Stimulated activated CD8-positive, alpha-beta memory T cell treated with anti-CD3 and anti-CD28 coated beads, Interleukin-7, amount 100 ng/mL, for 4 hours (primary cell): ENCODE measurements around the gene ATRN.
"Not testable (repeated sequence)": the region's sequence is repeated elsewhere in the genome, so short reads cannot be mapped to it uniquely, and the experiment has no call there.

Source experiments
- DNase-seq, 2 donors: peaks; one replicate each; pipeline ENCODE4 v3.0.0-alpha.2; 2020; ENCODE audit warnings: low read depth in 2 of 2

The ATRN gene

GRCh38 chr20:3563548-3564177 is 92.8 kb downstream of the ATRN start:
- no peak for DNase-seq

GRCh38 chr20:3565851-3566250 is 95.0 kb downstream of the ATRN start:
- DNase-seq, result no peak

GRCh38 chr20:3572151-3572550 is 101.3 kb downstream of the ATRN start:
- no peak for DNase-seq

GRCh38 chr20:3576363-3576762 is 105.5 kb downstream of the ATRN start:
- no peak for DNase-seq

- no peak for DNase-seq
Observed at GRCh38 chr20:3577366-3577765, 106.5 kb downstream of the ATRN start.

- no peak for DNase-seq
Observed at GRCh38 chr20:3580412-3580811, 109.6 kb downstream of the ATRN start.

GRCh38 chr20:3583765-3584164 is 112.9 kb downstream of the ATRN start:
- DNase-seq, result no peak

- DNase-seq, result no peak
Observed at GRCh38 chr20:3586093-3586492, 115.3 kb downstream of the ATRN start.

GRCh38 chr20:3590164-3590563 is 119.3 kb downstream of the ATRN start:
- no peak for DNase-seq

- no peak for DNase-seq
Observed at GRCh38 chr20:3592931-3593330, 122.1 kb downstream of the ATRN start.

- DNase-seq, result no peak
Observed at GRCh38 chr20:3595541-3595940, 124.7 kb downstream of the ATRN start.

GRCh38 chr20:3603108-3603507 is 132.3 kb downstream of the ATRN start:
- DNase-seq, result no peak

GRCh38 chr20:3605386-3605886 is 134.6 kb downstream of the ATRN start:
- DNase-seq, result not testable (repeated sequence)

GRCh38 chr20:3606021-3606420 is 135.2 kb downstream of the ATRN start:
- DNase-seq, result no peak

- no peak for DNase-seq
Observed at GRCh38 chr20:3611901-3612300, 141.1 kb downstream of the ATRN start.

- DNase-seq, result no peak
Observed at GRCh38 chr20:3612795-3613572, 142.2 kb downstream of the ATRN start.

- DNase-seq, result no peak
Observed at GRCh38 chr20:3613821-3614440, 143.1 kb downstream of the ATRN start.

GRCh38 chr20:3614466-3614865 is 143.6 kb downstream of the ATRN start:
- DNase-seq, result no peak

GRCh38 chr20:3615171-3615840 is 144.5 kb downstream of the ATRN start:
- not testable (repeated sequence) for DNase-seq

GRCh38 chr20:3616250-3616649 is 145.4 kb downstream of the ATRN start:
- no peak for DNase-seq

- DNase-seq, result no peak
Observed at GRCh38 chr20:3621111-3621510, 150.3 kb downstream of the ATRN start.

GRCh38 chr20:3622406-3622805 is 151.6 kb downstream of the ATRN start:
- no peak for DNase-seq
